Kidney (tissue), 14 donors: ENCODE data around the gene ZNF462. TPM values are rescaled to one million over a fixed set of nuclear protein-coding genes. Genes with fewer than 3 reads are reported as not detected.

Experiments used
- DNase-seq, 5 donors: peaks; one replicate each; pipeline ENCODE4 v3.0.0-alpha.2; 2013 to 2020
- FAIRE-seq: peaks from 2 replicates; lab custom pipeline; 2012; peaks lifted over from hg19 to GRCh38; lab: Jason Lieb, UNC
- H3K27ac ChIP-seq, 2 donors: one replicate each; pipeline ENCODE4 v1.7.0; 2013; ENCODE audit warnings: low read depth in 2 of 2, low read length in 2 of 2, inconsistent platforms in 1 of 2
- H3K27me3 ChIP-seq: one replicate; pipeline ENCODE4 v1.7.1; 2013; ENCODE audit warnings: low read length, inconsistent platforms; ENCODE audit not compliant: control insufficient read depth, insufficient read depth
- H3K36me3 ChIP-seq, 3 donors: one replicate each; pipeline versions ENCODE4 v1.7.0 to v1.7.1; 2013; ENCODE audit warnings: low read length in 3 of 3, control low read depth in 1 of 3, inconsistent platforms in 1 of 3; ENCODE audit not compliant: insufficient read depth in 3 of 3, control insufficient read depth in 2 of 3
- H3K4me1 ChIP-seq, 3 donors: one replicate each; pipeline versions ENCODE4 v1.7.0 to v1.7.1; 2013; ENCODE audit warnings: low read length in 3 of 3, inconsistent platforms in 1 of 3, low read depth in 1 of 3; ENCODE audit not compliant: control insufficient read depth in 2 of 3, insufficient read depth in 2 of 3
- H3K4me3 ChIP-seq, 3 donors: one replicate each; pipeline versions ENCODE4 v1.7.0 to v1.8.1; 2013; ENCODE audit warnings: low read length in 3 of 3, control low read depth in 1 of 3, inconsistent platforms in 1 of 3
- H3K9ac ChIP-seq, 3 donors: one replicate each; pipeline versions ENCODE4 v1.7.0 to v1.7.1; 2013; ENCODE audit warnings: low read length in 3 of 3, control low read depth in 1 of 3, inconsistent platforms in 1 of 3
- H3K9me3 ChIP-seq, 3 donors: one replicate each; pipeline versions ENCODE4 v1.7.0 to v1.7.1; 2013; ENCODE audit warnings: low read length in 3 of 3, control low read depth in 1 of 3, inconsistent platforms in 1 of 3; ENCODE audit not compliant: control insufficient read depth in 2 of 3, insufficient read depth in 1 of 3
- intact Hi-C: fragments of 100-400 bp; cut with DNase I; formaldehyde crosslinking; loops from one replicate; pipeline ENCODE4 v1.11.1; 2022
- polyA plus RNA-seq: library from polyadenylated mRNA; stranded (reverse); fragments of 350-450 nt; fragmentation: Illumina TruSeq; extraction: RNeasy Lipid Tissue Mini Kit (QIAGEN cat#74804); gene quantifications from one replicate; pipeline ENCODE4 v1.2.3, GENCODE V29; 2014; ENCODE audit warnings: low read depth, low replicate concordance; ENCODE audit not compliant: insufficient read depth
- total RNA-seq: library from RNA; stranded (reverse); fragmentation: NEBNext Ultra II Directional; extraction: Animal tissue kit (Norgen Biotek cat#: 25700); gene quantifications from one replicate; pipeline ENCODE4 v1.2.1, GENCODE V29; 2021
- TF ChIP-seq, protein P1 (sequence below): IDR thresholded peaks from 3 replicates; pipeline ENCODE4 v1.5.1; 2012; ENCODE audit warnings: mild to moderate bottlenecking, moderate library complexity, borderline replicate concordance; ENCODE audit not compliant: insufficient read depth; ENCODE audit errors: extremely low read depth
- donor health status: control.
- donor health status: control.
- donor health status: control.
- donor health status: control.
- donor health status: control.
- donor health status: DM: yes; HTN: yes; CAD: no.
- donor health status: Normal renal cell carcinoma (clear cell type).

The ZNF462 gene
- total and polyA plus RNA-seq, 2 donors from 2014 or later, result 1.8 to 47.0 TPM

DNA sequence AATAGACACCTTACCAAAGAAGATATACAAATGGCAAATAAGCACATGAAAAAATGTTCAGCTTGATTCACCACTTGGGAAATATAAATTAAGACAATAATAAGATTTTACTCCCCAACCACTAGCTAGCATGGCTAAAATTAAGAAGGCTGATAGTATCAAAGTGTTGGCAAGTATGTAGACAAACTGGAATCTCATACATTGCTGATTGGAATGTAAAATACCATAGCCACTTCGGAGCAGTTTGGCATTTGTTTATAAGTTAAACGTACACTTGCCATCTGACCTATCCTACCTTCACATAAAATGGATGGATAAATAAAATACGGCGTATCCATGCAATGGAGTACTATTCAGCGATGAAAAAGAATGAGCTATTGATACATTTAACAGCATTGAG lies 129.2 kb downstream of the ZNF462 start:
- H3K27me3 ChIP-seq, result no peaks in the 10 kb centered on the region
- no peaks in the 10 kb centered on the region for H3K9me3 ChIP-seq
- TF ChIP-seq, protein P1, sequence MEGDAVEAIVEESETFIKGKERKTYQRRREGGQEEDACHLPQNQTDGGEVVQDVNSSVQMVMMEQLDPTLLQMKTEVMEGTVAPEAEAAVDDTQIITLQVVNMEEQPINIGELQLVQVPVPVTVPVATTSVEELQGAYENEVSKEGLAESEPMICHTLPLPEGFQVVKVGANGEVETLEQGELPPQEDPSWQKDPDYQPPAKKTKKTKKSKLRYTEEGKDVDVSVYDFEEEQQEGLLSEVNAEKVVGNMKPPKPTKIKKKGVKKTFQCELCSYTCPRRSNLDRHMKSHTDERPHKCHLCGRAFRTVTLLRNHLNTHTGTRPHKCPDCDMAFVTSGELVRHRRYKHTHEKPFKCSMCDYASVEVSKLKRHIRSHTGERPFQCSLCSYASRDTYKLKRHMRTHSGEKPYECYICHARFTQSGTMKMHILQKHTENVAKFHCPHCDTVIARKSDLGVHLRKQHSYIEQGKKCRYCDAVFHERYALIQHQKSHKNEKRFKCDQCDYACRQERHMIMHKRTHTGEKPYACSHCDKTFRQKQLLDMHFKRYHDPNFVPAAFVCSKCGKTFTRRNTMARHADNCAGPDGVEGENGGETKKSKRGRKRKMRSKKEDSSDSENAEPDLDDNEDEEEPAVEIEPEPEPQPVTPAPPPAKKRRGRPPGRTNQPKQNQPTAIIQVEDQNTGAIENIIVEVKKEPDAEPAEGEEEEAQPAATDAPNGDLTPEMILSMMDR, result no peak
- no peak overlapping the region for H3K9ac ChIP-seq
- intact Hi-C loops, result no loop called here
- no peak overlapping the region for H3K4me3 ChIP-seq
- H3K4me1 ChIP-seq, result no peaks in the 10 kb centered on the region
- H3K36me3 ChIP-seq, result peaks cover 2 to 10% (median 5%) of the 10 kb centered on the region in 3 donors
- no peak overlapping the region for H3K27ac ChIP-seq
- DNase-seq (no peak), FAIRE-seq (no peak)

DNA sequence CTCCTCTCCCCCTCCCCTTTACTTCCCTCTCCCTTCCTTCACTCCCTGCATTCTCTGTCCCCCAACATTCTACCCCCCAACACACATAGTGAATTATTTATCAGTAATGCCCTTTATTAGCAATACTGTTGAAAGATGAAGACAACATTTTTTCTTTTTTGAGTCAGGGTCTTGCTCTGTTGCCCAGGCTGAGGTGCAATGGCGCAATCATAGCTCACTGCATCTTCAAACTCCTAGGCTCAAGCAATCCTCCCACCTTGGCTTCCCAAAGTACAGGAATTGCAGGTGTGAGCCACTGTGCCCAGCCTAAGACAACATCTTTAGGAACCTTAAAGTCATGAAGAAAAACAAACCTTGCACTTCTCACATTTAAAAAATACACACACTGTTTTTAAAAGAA lies 130.6 kb downstream of the ZNF462 start:
- Histone ChIP-seq H3K4me1 (no peaks in the 10 kb centered on the region), H3K36me3 (peaks cover 2 to 9% (median 5%) of the 10 kb centered on the region in 3 donors), H3K4me3 (no peak overlapping the region), H3K27me3 (no peaks in the 10 kb centered on the region), H3K9ac (no peak overlapping the region), H3K27ac (no peak overlapping the region), H3K9me3 (no peaks in the 10 kb centered on the region)
- FAIRE-seq (no peak), DNase-seq (no peak)
- TF ChIP-seq, protein P1, result no peak
- intact Hi-C loops, result no loop called here

DNA sequence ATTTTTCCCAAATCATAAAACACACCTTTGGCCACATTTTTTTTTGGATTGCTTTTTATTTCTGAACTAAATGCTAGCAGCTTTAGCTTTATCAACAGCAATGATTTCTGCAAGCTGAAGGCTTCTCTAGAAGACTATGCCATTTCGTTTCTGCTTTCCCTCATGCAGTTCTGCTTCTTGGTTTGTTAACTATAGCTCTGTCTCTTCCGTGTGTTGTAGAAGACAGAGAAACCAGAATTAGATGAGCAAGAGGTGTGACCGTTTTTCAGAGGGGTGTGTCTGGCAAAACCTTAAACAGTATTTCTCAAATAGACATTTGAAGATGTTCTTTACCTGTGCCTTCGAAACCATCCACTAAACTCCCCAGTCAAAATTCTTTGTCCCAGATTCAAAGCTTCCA lies 131.5 kb downstream of the ZNF462 start:
- Histone ChIP-seq H3K36me3 (peaks cover 2 to 8% (median 5%) of the 10 kb centered on the region in 3 donors), H3K9ac (no peak overlapping the region), H3K4me1 (no peaks in the 10 kb centered on the region), H3K27ac (no peak overlapping the region), H3K27me3 (no peaks in the 10 kb centered on the region), H3K4me3 (no peak overlapping the region), H3K9me3 (no peaks in the 10 kb centered on the region)
- TF ChIP-seq, protein P1, result no peak
- intact Hi-C loops, result no loop called here
- FAIRE-seq (no peak), DNase-seq (no peak)

DNA sequence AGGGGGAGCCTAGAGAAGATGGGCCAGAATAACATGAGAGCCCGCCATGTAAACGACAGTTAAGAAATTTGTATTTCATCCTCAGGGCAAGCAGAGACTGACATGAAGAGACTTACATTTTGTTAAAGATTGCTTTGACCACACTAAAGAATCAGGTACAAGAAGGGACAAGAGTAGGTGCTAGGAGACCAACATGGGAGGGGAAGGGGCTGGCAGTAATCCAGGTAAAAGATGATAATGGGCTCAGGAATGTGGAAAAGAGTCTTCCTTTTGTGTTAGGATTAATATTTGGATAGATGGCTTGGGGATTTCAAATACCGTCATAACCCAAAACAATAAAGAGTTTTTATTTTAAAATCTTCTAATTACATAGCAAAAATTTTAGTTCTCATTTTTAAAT lies 137.3 kb downstream of the ZNF462 start:
- Histone ChIP-seq H3K36me3 (peaks cover 3 to 7% (median 4%) of the 10 kb centered on the region in 3 donors), H3K9ac (no peak overlapping the region), H3K4me1 (no peaks in the 10 kb centered on the region), H3K4me3 (no peak overlapping the region), H3K27ac (no peak overlapping the region), H3K9me3 (no peaks in the 10 kb centered on the region), H3K27me3 (no peaks in the 10 kb centered on the region)
- TF ChIP-seq, protein P1, result no peak
- FAIRE-seq (no peak), DNase-seq (no peak)
- intact Hi-C loops, result no loop called here
